Measurements from ENCODE around the gene ANKS3. TPM values are rescaled to one million over a fixed set of nuclear protein-coding genes. Genes with fewer than 3 reads are reported as not detected.

ANKS3 gene
- total RNA-seq, 1 donor = 39.4 TPM

DNA sequence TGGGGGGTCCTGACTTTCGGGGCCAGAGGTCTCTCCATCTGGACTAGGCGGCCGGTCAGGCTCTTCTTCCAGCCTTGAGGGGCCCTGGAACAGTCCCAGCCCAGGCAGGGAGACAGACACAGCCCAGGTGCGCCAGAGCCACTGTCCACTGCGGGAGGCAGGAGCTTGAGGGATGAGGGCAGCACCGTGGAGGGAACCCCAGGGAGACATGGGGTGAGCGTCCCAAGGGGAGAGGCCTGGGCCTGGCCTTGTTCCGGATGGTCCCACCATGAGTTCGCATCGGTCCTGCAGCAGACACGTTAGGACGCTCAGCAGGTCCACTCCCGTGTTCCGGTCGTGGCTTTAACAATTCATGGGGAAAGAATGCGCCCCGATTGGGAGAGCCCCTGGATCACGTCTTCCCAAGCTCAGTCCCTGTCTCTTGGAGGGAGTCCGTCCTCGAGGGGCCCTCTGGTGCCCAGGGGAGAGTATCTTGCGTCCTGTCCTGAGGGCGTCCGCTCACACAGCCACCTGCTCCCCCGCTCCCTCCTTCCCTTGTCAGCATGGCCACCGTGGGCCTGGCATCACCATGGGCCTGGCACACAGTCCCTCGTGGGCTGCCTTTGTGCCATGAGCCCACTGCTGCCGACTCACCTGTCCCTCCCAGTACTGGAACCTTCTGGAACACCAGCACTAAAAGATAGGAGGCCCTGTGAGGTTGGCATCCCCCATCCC, 47.4 kb downstream of the ANKS3 start:
- H3K4me3 ChIP-seq (ENCODE audit: insufficient read depth, low read length) = no peak overlapping the region

GRCh38 chr16:4685776-4686496, 48.1 kb downstream of the ANKS3 start:
- H3K4me3 ChIP-seq (ENCODE audit: insufficient read depth, low read length) = no peak overlapping the region
- H4K20me1 ChIP-seq (ENCODE audit: insufficient read depth, low read length) = no peaks in the 10 kb centered on the region
- H3K9me3 ChIP-seq (ENCODE audit: low read depth, low read length) = no peaks in the 10 kb centered on the region
- no peaks in the 10 kb centered on the region for H3K4me1 ChIP-seq (ENCODE audit: insufficient read depth, low read length)
- no peak overlapping the region for H2AFZ ChIP-seq (ENCODE audit: low read length)
- no peak overlapping the region for H3K4me2 ChIP-seq (ENCODE audit: insufficient read depth, low read length)
- H3K36me3 ChIP-seq (ENCODE audit: insufficient read depth, low read length) = peaks cover 42% of the 10 kb centered on the region
- peaks cover 11% of the 10 kb centered on the region for H3K79me2 ChIP-seq (ENCODE audit: insufficient read depth, low read length)
- DNase-seq (ENCODE audit: insufficient read length, low spot score, missing footprints) = peak; percentile 48
- TF ChIP-seq, protein P1, sequence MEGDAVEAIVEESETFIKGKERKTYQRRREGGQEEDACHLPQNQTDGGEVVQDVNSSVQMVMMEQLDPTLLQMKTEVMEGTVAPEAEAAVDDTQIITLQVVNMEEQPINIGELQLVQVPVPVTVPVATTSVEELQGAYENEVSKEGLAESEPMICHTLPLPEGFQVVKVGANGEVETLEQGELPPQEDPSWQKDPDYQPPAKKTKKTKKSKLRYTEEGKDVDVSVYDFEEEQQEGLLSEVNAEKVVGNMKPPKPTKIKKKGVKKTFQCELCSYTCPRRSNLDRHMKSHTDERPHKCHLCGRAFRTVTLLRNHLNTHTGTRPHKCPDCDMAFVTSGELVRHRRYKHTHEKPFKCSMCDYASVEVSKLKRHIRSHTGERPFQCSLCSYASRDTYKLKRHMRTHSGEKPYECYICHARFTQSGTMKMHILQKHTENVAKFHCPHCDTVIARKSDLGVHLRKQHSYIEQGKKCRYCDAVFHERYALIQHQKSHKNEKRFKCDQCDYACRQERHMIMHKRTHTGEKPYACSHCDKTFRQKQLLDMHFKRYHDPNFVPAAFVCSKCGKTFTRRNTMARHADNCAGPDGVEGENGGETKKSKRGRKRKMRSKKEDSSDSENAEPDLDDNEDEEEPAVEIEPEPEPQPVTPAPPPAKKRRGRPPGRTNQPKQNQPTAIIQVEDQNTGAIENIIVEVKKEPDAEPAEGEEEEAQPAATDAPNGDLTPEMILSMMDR (IDR thresholded peaks at IDR 0.05; ENCODE audit: extremely low read depth, low read depth, low read length) = no peak
- H3K27ac ChIP-seq (ENCODE audit: low read depth, low read length) = no peak overlapping the region
- no peaks in the 10 kb centered on the region for H3K27me3 ChIP-seq (ENCODE audit: insufficient read depth, low read length)

More for the DNA sequence above, 47.4 kb downstream of the ANKS3 start:
- Histone ChIP-seq H4K20me1 (ENCODE audit: insufficient read depth, low read length) (no peaks in the 10 kb centered on the region), H3K27me3 (ENCODE audit: insufficient read depth, low read length) (no peaks in the 10 kb centered on the region), H3K4me2 (ENCODE audit: insufficient read depth, low read length) (no peak overlapping the region), H3K9me3 (ENCODE audit: low read depth, low read length) (no peaks in the 10 kb centered on the region), H3K79me2 (ENCODE audit: insufficient read depth, low read length) (peaks cover 4% of the 10 kb centered on the region), H3K36me3 (ENCODE audit: insufficient read depth, low read length) (peaks cover 35% of the 10 kb centered on the region), H3K4me1 (ENCODE audit: insufficient read depth, low read length) (no peaks in the 10 kb centered on the region), H2AFZ (ENCODE audit: low read length) (no peak overlapping the region), H3K27ac (ENCODE audit: low read depth, low read length) (no peak overlapping the region)
- peak; percentile 73 for DNase-seq (ENCODE audit: insufficient read length, low spot score, missing footprints)
- TF ChIP-seq, protein P1 (IDR thresholded peaks at IDR 0.05; ENCODE audit: extremely low read depth, low read depth, low read length) = no peak

DNA sequence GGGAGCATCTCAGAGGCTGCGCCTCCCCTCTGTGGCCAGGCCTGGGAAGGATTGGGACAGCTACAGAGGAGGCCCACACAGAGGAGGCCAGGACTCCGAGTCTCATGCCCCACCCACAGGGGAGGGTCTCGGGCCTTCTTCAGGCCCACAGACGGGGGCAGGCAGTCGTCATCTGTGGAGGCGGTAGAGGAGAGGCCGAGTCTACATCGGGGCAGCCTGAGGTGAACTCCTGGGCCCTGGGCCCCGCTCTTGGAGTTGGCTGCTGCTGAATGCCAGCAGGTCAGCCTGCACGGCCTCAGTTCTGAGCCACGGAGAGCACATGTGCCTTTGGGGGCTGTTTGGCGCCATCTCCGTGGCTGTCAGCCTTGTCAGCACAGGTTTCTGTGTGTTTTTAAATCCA, 48.8 kb downstream of the ANKS3 start:
- Histone ChIP-seq H3K9me3 (ENCODE audit: low read depth, low read length) (no peaks in the 10 kb centered on the region), H3K79me2 (ENCODE audit: insufficient read depth, low read length) (peaks cover 13% of the 10 kb centered on the region), H3K27me3 (ENCODE audit: insufficient read depth, low read length) (no peaks in the 10 kb centered on the region), H2AFZ (ENCODE audit: low read length) (no peak overlapping the region), H3K4me2 (ENCODE audit: insufficient read depth, low read length) (no peak overlapping the region), H3K4me3 (ENCODE audit: insufficient read depth, low read length) (no peak overlapping the region), H3K4me1 (ENCODE audit: insufficient read depth, low read length) (no peaks in the 10 kb centered on the region), H3K36me3 (ENCODE audit: insufficient read depth, low read length) (peaks cover 42% of the 10 kb centered on the region), H3K27ac (ENCODE audit: low read depth, low read length) (no peak overlapping the region), H4K20me1 (ENCODE audit: insufficient read depth, low read length) (no peaks in the 10 kb centered on the region)
- DNase-seq (ENCODE audit: insufficient read length, low spot score, missing footprints) = peak; percentile 80
- TF ChIP-seq, protein P1 (IDR thresholded peaks at IDR 0.05; ENCODE audit: extremely low read depth, low read depth, low read length) = no peak

GRCh38 chr16:4684763-4685162, 49.3 kb downstream of the ANKS3 start:
- peaks cover under 1% of the 10 kb centered on the region for H3K4me1 ChIP-seq (ENCODE audit: insufficient read depth, low read length)
- no peak overlapping the region for H3K27ac ChIP-seq (ENCODE audit: low read depth, low read length)
- peaks cover 42% of the 10 kb centered on the region for H3K36me3 ChIP-seq (ENCODE audit: insufficient read depth, low read length)
- H4K20me1 ChIP-seq (ENCODE audit: insufficient read depth, low read length) = no peaks in the 10 kb centered on the region
- H3K9me3 ChIP-seq (ENCODE audit: low read depth, low read length) = no peaks in the 10 kb centered on the region
- H3K27me3 ChIP-seq (ENCODE audit: insufficient read depth, low read length) = no peaks in the 10 kb centered on the region
- H3K4me3 ChIP-seq (ENCODE audit: insufficient read depth, low read length) = no peak overlapping the region
- peaks cover 13% of the 10 kb centered on the region for H3K79me2 ChIP-seq (ENCODE audit: insufficient read depth, low read length)
- no peak overlapping the region for H3K4me2 ChIP-seq (ENCODE audit: insufficient read depth, low read length)
- DNase-seq (ENCODE audit: insufficient read length, low spot score, missing footprints) = peak; percentile 69
- TF ChIP-seq, protein P1 (IDR thresholded peaks at IDR 0.05; ENCODE audit: extremely low read depth, low read depth, low read length) = no peak
- no peak overlapping the region for H2AFZ ChIP-seq (ENCODE audit: low read length)
